ENCODE data around the gene PAM.

Gene PAM

GRCh38 chr5:102777099-102777498 is 22.0 kb downstream of the PAM start:
- Histone ChIP-seq H3K27me3 (ENCODE audit: insufficient read depth, poor library complexity, severe bottlenecking) (no peaks in the 10 kb centered on the region), H3K36me3 (ENCODE audit: low read depth) (peaks cover 4% of the 10 kb centered on the region; the same call in 1 of the 2 replicates), H3K4me3 (ENCODE audit: severe bottlenecking) (no peak overlapping the region), H3K9me3 (ENCODE audit: severe bottlenecking) (no peaks in the 10 kb centered on the region), H3K27ac (ENCODE audit: poor library complexity, severe bottlenecking) (no peak overlapping the region), H3K4me1 (ENCODE audit: insufficient read depth, poor library complexity, severe bottlenecking) (peaks cover 13% of the 10 kb centered on the region)
- no peak for TF ChIP-seq CTCF (IDR thresholded peaks at IDR 0.05; ENCODE audit: poor library complexity, severe bottlenecking)
- no peak for DNase-seq (ENCODE audit: low spot score)
- no peak for ATAC-seq (ENCODE audit: low read depth)

- ATAC-seq (ENCODE audit: low read depth) (peak; percentile 42; the same call in 1 of the 3 replicates), DNase-seq (ENCODE audit: low spot score) (no peak)
- H3K27me3 ChIP-seq (ENCODE audit: insufficient read depth, poor library complexity, severe bottlenecking), result no peaks in the 10 kb centered on the region
- H3K4me1 ChIP-seq (ENCODE audit: insufficient read depth, poor library complexity, severe bottlenecking), result peaks cover 19% of the 10 kb centered on the region
- H3K4me3 ChIP-seq (ENCODE audit: severe bottlenecking), result no peak overlapping the region
- H3K9me3 ChIP-seq (ENCODE audit: severe bottlenecking), result no peaks in the 10 kb centered on the region
- no peak for TF ChIP-seq CTCF (IDR thresholded peaks at IDR 0.05; ENCODE audit: poor library complexity, severe bottlenecking)
- no peak overlapping the region for H3K27ac ChIP-seq (ENCODE audit: poor library complexity, severe bottlenecking)
- H3K36me3 ChIP-seq (ENCODE audit: low read depth), result 0 out of 2 replicates have a peak, but pooled peaks cover 4% of the 10 kb centered on the region
These were observed 23.4 kb downstream of the PAM start for GRCh38 chr5:102778478-102778877.

- Histone ChIP-seq H3K36me3 (ENCODE audit: low read depth) (peaks cover 10% of the 10 kb centered on the region; the same call in 1 of the 2 replicates), H3K4me3 (ENCODE audit: severe bottlenecking) (no peak overlapping the region), H3K4me1 (ENCODE audit: insufficient read depth, poor library complexity, severe bottlenecking) (peaks cover 19% of the 10 kb centered on the region), H3K9me3 (ENCODE audit: severe bottlenecking) (no peaks in the 10 kb centered on the region), H3K27me3 (ENCODE audit: insufficient read depth, poor library complexity, severe bottlenecking) (no peaks in the 10 kb centered on the region), H3K27ac (ENCODE audit: poor library complexity, severe bottlenecking) (no peak overlapping the region)
- DNase-seq (ENCODE audit: low spot score) (no peak), ATAC-seq (ENCODE audit: low read depth) (no peak)
- no peak for TF ChIP-seq CTCF (IDR thresholded peaks at IDR 0.05; ENCODE audit: poor library complexity, severe bottlenecking)
These were observed 26.3 kb downstream of the PAM start for GRCh38 chr5:102781359-102781758.

DNA sequence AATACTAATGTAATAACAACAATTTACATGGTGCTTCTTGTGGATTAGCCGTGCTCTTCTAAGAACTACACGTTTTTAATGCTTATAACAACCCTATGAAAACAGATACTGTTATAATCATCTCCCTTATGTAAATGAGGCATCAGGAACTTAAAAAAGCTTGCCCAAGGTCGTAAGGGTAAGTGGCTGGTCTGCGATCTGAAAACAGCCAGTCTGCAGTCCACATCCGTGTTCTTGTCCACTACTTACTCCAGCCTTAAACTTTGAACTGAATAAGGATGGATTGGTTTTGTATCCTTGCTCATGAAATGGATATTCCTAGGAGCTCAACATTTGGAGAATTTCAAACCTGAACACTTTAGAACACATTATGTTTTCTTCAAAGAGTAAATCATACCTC is 26.7 kb downstream of the PAM start:
- no peak overlapping the region for H3K4me3 ChIP-seq (ENCODE audit: severe bottlenecking)
- H3K4me1 ChIP-seq (ENCODE audit: insufficient read depth, poor library complexity, severe bottlenecking), result peaks cover 19% of the 10 kb centered on the region
- H3K27ac ChIP-seq (ENCODE audit: poor library complexity, severe bottlenecking), result no peak overlapping the region
- peaks cover 10% of the 10 kb centered on the region; the same call in 1 of the 2 replicates for H3K36me3 ChIP-seq (ENCODE audit: low read depth)
- DNase-seq (ENCODE audit: low spot score) (no peak), ATAC-seq (ENCODE audit: low read depth) (no peak)
- H3K9me3 ChIP-seq (ENCODE audit: severe bottlenecking), result no peaks in the 10 kb centered on the region
- H3K27me3 ChIP-seq (ENCODE audit: insufficient read depth, poor library complexity, severe bottlenecking), result no peaks in the 10 kb centered on the region
- TF ChIP-seq CTCF (IDR thresholded peaks at IDR 0.05; ENCODE audit: poor library complexity, severe bottlenecking), result no peak

DNA sequence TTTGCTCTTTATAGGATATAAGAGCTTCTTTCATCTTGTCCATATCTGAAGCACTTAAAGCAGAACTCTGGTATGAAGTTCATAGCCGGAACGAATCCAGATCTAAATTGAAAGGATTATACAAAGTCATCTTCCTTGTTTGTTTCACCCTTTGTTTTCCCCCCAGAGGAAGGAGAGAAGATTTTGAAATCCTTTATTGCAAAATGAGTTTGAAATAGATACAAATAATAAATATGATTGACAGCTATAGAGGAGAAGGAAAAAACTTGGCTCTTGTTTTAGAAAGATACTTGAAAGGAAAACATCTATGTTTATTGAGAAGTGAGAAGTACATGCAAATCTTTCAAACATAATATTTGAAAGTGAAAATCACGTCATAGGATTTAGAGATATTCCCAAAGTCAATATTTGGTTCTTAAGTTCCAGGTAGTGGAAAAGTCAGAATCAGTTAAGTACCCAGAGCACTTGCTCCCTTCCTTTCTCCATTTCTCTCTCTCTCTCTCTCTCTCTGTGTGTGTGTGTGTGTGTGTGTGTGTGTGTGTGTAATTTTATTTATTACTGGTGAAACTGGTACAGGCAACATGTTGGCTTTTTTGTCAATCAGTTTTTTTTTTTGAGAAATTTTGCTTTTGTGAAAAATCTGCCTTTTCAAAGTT is 27.2 kb downstream of the PAM start:
- H3K27me3 ChIP-seq (ENCODE audit: insufficient read depth, poor library complexity, severe bottlenecking), result no peaks in the 10 kb centered on the region
- ATAC-seq (ENCODE audit: low read depth) (peak; percentile 42; the same call in 2 of the 3 replicates), DNase-seq (ENCODE audit: low spot score) (no peak)
- no peak overlapping the region for H3K4me3 ChIP-seq (ENCODE audit: severe bottlenecking)
- H3K27ac ChIP-seq (ENCODE audit: poor library complexity, severe bottlenecking), result no peak overlapping the region
- H3K9me3 ChIP-seq (ENCODE audit: severe bottlenecking), result no peaks in the 10 kb centered on the region
- no peak for TF ChIP-seq CTCF (IDR thresholded peaks at IDR 0.05; ENCODE audit: poor library complexity, severe bottlenecking)
- peaks cover 19% of the 10 kb centered on the region for H3K4me1 ChIP-seq (ENCODE audit: insufficient read depth, poor library complexity, severe bottlenecking)
- H3K36me3 ChIP-seq (ENCODE audit: low read depth), result peaks cover 10% of the 10 kb centered on the region; the same call in 1 of the 2 replicates
